ES-I3 (cell line): ENCODE measurements around the gene CHD1L.
"Not testable (repeated sequence)": the region's sequence is repeated elsewhere in the genome, so short reads cannot be mapped to it uniquely, and the experiment has no call there.

Experiments
- H3K36me3 ChIP-seq: 2 replicates; pipeline ENCODE4 v1.6.1; 2013; ENCODE audit warnings: mild to moderate bottlenecking, low read length, control low read depth, moderate library complexity; ENCODE audit not compliant: insufficient read depth
- H3K4me1 ChIP-seq: 2 replicates; pipeline ENCODE4 v1.6.1; 2013; ENCODE audit warnings: mild to moderate bottlenecking, control low read depth, low read length; ENCODE audit not compliant: insufficient read depth
- H3K9ac ChIP-seq: 2 replicates; pipeline ENCODE4 v1.6.1; 2013; ENCODE audit warnings: low read depth, mild to moderate bottlenecking, low read length, moderate library complexity
- H3K9me3 ChIP-seq: 2 replicates; pipeline ENCODE4 v1.6.1; 2013; ENCODE audit warnings: mild to moderate bottlenecking, low read length, moderate library complexity; ENCODE audit not compliant: control insufficient read depth, insufficient read depth

CHD1L gene

GRCh38 chr1:147242449-147243227, at the start of gene CHD1L:
TSS of gene CHD1L (plus strand) at chr1:147242684. CDS start at chr1:147242704, 20 bp downstream.
- Histone ChIP-seq H3K9me3 (no peaks in the 10 kb centered on the region), H3K4me1 (peaks cover 13% of the 10 kb centered on the region), H3K36me3 (no peaks in the 10 kb centered on the region), H3K9ac (peak within 1 kb of the TSS; percentile 89)

GRCh38 chr1:147197324-147197723, 45.2 kb upstream of the CHD1L start:
- not testable (repeated sequence) for H3K4me1 ChIP-seq, H3K9me3 ChIP-seq, H3K36me3 ChIP-seq, H3K9ac ChIP-seq

- no peaks in the 10 kb centered on the region for H3K36me3 ChIP-seq
- no peaks in the 10 kb centered on the region for H3K9me3 ChIP-seq
These were observed 41.2 kb upstream of the CHD1L start for GRCh38 chr1:147201276-147201675.

GRCh38 chr1:147201786-147202185, 40.7 kb upstream of the CHD1L start:
- Histone ChIP-seq H3K9ac (no peak overlapping the region), H3K36me3 (no peaks in the 10 kb centered on the region), H3K4me1 (no peaks in the 10 kb centered on the region), H3K9me3 (no peaks in the 10 kb centered on the region)

More at GRCh38 chr1:147201276-147201675, 41.2 kb upstream of the CHD1L start:
- Histone ChIP-seq H3K4me1 (no peaks in the 10 kb centered on the region), H3K9ac (no peak overlapping the region)

- H3K9ac ChIP-seq, result no peak overlapping the region
- no peaks in the 10 kb centered on the region for H3K4me1 ChIP-seq
- no peaks in the 10 kb centered on the region for H3K36me3 ChIP-seq
- no peaks in the 10 kb centered on the region for H3K9me3 ChIP-seq
These were observed 39.9 kb upstream of the CHD1L start for GRCh38 chr1:147202576-147202975.

- no peaks in the 10 kb centered on the region for H3K9me3 ChIP-seq
- no peaks in the 10 kb centered on the region for H3K36me3 ChIP-seq
- H3K4me1 ChIP-seq, result no peaks in the 10 kb centered on the region
- no peak overlapping the region for H3K9ac ChIP-seq
These were observed 38.4 kb upstream of the CHD1L start for GRCh38 chr1:147204080-147204479.

GRCh38 chr1:147207192-147207591, 35.3 kb upstream of the CHD1L start:
- H3K9ac ChIP-seq, result no peak overlapping the region
- no peaks in the 10 kb centered on the region for H3K36me3 ChIP-seq
- no peaks in the 10 kb centered on the region for H3K4me1 ChIP-seq
- H3K9me3 ChIP-seq, result no peaks in the 10 kb centered on the region

GRCh38 chr1:147208619-147209018, 33.9 kb upstream of the CHD1L start:
- H3K4me1 ChIP-seq, result no peaks in the 10 kb centered on the region
- H3K36me3 ChIP-seq, result no peaks in the 10 kb centered on the region
- no peak overlapping the region for H3K9ac ChIP-seq
- no peaks in the 10 kb centered on the region for H3K9me3 ChIP-seq

- H3K9me3 ChIP-seq, result no peaks in the 10 kb centered on the region
- no peak overlapping the region for H3K9ac ChIP-seq
- no peaks in the 10 kb centered on the region for H3K4me1 ChIP-seq
- no peaks in the 10 kb centered on the region for H3K36me3 ChIP-seq
These were observed 32.4 kb upstream of the CHD1L start for GRCh38 chr1:147209825-147210821.

- H3K4me1 ChIP-seq, result no peaks in the 10 kb centered on the region
- no peaks in the 10 kb centered on the region for H3K36me3 ChIP-seq
- H3K9ac ChIP-seq, result no peak overlapping the region
- H3K9me3 ChIP-seq, result no peaks in the 10 kb centered on the region
These were observed 31.5 kb upstream of the CHD1L start for GRCh38 chr1:147210987-147211386.

GRCh38 chr1:147211577-147211976, 30.9 kb upstream of the CHD1L start:
- no peaks in the 10 kb centered on the region for H3K36me3 ChIP-seq

GRCh38 chr1:147213271-147213670, 29.2 kb upstream of the CHD1L start:
- H3K9ac ChIP-seq, result no peak overlapping the region
- H3K9me3 ChIP-seq, result no peaks in the 10 kb centered on the region
- H3K36me3 ChIP-seq, result no peaks in the 10 kb centered on the region
- no peaks in the 10 kb centered on the region for H3K4me1 ChIP-seq

More at GRCh38 chr1:147211577-147211976, 30.9 kb upstream of the CHD1L start:
- no peak overlapping the region for H3K9ac ChIP-seq
- H3K4me1 ChIP-seq, result no peaks in the 10 kb centered on the region
- H3K9me3 ChIP-seq, result no peaks in the 10 kb centered on the region

GRCh38 chr1:147214325-147214724, 28.2 kb upstream of the CHD1L start:
- Histone ChIP-seq H3K36me3 (no peaks in the 10 kb centered on the region), H3K9me3 (no peaks in the 10 kb centered on the region), H3K4me1 (no peaks in the 10 kb centered on the region), H3K9ac (no peak overlapping the region)

- H3K9ac ChIP-seq, result no peak overlapping the region
- H3K4me1 ChIP-seq, result no peaks in the 10 kb centered on the region
- no peaks in the 10 kb centered on the region for H3K36me3 ChIP-seq
- no peaks in the 10 kb centered on the region for H3K9me3 ChIP-seq
These were observed 27.5 kb upstream of the CHD1L start for GRCh38 chr1:147214842-147215539.
